Stimulated activated CD4-positive, alpha-beta T cell treated with anti-CD3 and anti-CD28 coated beads, Interleukin-1b, Interleukin-23, amount 100 ng/mL, for 4 hours (primary cell): ENCODE measurements around the gene SOCS4.

Source experiments
- DNase-seq, 2 donors: peaks; one replicate each; pipeline ENCODE4 v3.0.0-alpha.2; 2020; ENCODE audit warnings: low read depth in 2 of 2

Gene SOCS4

DNA sequence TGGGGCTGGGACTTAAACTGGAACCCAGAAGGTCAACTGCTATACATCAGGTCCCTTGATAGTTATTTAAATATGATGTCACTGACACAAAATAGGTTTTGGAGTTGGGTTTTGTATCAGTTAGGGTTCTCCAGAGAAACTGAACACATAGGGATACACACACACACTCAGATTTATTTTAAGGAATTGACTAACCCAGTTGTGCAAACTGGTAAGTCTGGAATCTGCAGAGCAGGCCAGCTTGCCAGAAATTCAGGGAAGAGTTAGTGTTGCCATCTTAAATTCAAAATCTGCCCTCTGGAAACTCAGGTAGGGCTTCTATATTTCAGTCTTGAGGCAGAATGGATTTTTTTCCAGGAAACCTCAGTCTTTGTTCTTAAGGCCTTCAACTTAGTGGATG, 61.3 kb downstream of the SOCS4 start:
- no peak for DNase-seq

DNA sequence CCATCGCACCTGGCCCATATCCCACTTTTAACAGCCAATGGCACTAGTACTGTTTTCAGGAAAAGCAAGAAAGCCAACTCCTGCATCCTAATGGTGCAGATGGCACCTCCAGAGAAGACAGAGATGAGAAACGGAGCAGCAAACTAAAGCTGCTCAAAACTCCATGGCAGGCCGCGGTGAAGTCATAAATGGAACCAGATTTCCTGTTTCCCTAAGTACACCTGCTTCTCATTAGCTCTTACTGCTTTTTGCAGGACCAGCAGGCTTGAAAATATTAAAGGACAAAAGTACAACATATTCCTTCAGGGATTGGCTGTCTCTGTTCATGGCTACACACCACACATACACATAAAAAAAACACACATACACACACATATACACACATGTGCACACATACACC, 65.3 kb downstream of the SOCS4 start:
- DNase-seq = no peak

DNA sequence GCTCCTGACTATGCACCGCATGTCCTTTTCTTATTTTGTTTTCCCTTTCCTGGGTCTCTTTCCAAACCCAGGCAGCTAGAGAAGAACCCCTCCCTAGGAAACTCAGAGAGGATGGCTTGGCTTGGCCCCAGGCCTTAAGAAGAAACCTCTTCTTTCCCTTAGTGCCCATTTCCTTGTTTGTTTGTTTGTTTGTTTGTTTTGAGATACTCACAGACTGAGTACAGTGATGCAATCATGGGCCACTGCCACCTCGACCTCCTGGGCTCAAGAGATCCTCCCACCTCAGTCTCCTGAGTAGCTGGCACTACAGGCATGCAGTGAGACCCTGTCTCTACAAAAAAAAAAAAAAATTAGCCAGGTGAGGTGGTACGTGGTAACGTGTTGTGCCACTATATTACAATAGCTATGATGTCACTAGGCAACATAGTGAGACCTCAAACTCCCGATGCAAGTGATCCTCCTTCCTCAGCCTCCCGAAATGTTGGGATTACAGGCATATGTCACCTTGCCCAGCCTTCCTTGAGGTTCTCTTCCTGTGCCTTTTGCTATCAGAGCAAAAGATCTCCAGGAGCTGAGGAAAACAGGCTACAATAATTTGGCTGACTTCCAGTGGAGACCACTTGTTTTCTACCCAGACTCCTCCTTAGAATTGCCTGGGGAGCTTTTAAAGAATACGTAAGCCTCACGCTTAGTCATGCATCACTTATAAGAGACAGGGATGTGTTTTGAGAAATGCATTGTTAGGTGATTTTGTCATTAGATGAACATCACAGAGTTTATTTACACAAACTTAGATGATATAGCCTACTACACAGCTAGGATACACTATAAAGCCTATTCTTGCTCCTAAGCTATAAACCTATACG, 67.5 kb downstream of the SOCS4 start:
- DNase-seq = no peak

DNA sequence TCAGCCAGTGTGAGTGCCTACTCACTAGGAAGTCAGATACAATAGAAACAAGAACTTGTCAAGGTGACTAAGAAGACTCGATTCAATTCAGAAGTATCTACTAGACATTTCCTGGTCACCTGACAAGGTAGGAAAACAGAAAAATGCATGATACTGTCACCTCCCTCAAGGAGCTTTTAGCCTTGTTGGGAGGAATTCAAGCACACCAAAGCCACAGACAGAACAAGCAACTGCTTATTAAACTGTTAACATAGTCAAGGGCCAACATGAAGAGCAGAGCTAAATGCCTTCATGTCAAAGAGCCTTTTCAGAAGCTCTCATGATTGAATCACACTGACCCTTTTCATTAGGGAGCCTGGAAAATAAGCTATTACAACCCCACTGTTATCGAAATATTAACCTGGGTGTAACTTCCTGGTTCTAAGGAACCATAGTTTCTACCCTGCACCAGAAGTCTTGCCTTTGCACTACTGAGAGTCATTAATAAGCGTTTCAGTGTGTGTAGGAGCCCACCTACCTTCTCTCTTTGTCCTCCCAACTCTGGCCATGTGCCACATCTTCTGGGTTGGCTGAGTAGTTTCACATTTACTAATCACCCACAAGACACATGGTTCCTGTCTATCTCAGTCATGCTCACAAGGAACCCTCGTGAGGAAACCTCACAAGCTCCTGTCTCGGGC, 71.0 kb downstream of the SOCS4 start:
- peak in 1 of 2 donors; percentile 8 for DNase-seq

DNA sequence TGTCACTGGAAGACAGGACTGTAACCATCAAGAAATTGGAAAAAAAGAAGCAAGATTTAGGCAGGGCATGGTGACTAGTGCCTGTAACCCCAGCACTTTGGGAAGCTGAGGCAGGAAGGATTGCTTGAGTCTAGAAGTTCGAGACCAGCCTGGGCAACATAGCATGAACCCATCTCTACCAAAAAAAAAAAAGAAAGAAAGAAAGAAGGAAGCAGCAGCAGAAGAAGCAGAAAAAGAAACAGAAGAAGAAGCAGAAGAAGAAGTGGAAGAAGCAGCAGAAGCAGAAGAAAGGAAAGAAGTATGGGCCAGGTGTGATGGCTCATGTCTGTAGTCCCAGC, 71.5 kb downstream of the SOCS4 start:
- no peak for DNase-seq
